Adrenal gland (tissue), 5 donors: ENCODE measurements around the gene TAF15.

Source experiments
- POLR2A ChIP-seq, 2 donors: fragments of 450-650 bp; IDR thresholded peaks; one replicate each; pipeline ENCODE4 v1.6.1; 2017; ENCODE audit warnings: antibody characterized with exemption in 2 of 2, mild to moderate bottlenecking in 2 of 2, moderate library complexity in 1 of 2
- TF ChIP-seq, protein P1 (sequence below), 6 experiments: fragments of 450-650 bp in 4 of 6; fragments of 200-600 bp in 2 of 6; sonication (generic) in 1 of 6; IDR thresholded peaks; 1 replicate in 5 of 6; 2 replicates in 1 of 6; pipeline versions ENCODE4 v1.5.1 to v1.8.0; 2016 to 2021; ENCODE audit warnings: antibody characterized with exemption in 6 of 6, mild to moderate bottlenecking in 2 of 6, moderate library complexity in 1 of 6
- donor health status: DM: no; HTN: no; CAD: no.

DNA sequence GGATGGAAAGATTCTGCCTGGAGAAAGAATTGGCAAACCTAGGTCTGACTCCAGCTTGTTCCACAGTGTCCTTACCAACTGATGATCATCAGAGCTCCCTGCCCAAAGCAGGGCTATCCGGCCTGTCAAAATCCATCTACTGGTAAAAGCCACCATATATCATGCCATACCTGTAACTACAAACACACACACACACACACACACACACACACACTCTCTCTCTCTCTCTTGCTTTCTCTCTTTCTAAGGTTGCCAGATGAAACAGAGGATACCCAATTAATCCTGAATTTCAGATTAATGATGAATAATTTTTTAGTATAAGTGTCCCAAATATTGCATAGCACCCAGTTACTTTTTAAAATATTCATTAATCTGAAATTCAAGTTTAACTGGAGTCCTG is 12.3 kb upstream of the TAF15 start:
- TF ChIP-seq, protein P1, sequence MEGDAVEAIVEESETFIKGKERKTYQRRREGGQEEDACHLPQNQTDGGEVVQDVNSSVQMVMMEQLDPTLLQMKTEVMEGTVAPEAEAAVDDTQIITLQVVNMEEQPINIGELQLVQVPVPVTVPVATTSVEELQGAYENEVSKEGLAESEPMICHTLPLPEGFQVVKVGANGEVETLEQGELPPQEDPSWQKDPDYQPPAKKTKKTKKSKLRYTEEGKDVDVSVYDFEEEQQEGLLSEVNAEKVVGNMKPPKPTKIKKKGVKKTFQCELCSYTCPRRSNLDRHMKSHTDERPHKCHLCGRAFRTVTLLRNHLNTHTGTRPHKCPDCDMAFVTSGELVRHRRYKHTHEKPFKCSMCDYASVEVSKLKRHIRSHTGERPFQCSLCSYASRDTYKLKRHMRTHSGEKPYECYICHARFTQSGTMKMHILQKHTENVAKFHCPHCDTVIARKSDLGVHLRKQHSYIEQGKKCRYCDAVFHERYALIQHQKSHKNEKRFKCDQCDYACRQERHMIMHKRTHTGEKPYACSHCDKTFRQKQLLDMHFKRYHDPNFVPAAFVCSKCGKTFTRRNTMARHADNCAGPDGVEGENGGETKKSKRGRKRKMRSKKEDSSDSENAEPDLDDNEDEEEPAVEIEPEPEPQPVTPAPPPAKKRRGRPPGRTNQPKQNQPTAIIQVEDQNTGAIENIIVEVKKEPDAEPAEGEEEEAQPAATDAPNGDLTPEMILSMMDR (IDR thresholded peaks at IDR 0.05), result no peak
- no peak for TF ChIP-seq POLR2A (IDR thresholded peaks at IDR 0.05)
